Measurements from ENCODE around the gene DPH3. TPM values are rescaled to one million over a fixed set of nuclear protein-coding genes. Genes with fewer than 3 reads are reported as not detected.

Gene DPH3
- total RNA-seq, 1 experiment from 2014 or later: 16.2 TPM

GRCh38 chr3:16236856-16237393, 27.8 kb downstream of the DPH3 start:
- H3K9me2 ChIP-seq (ENCODE audit: insufficient read depth): no peaks in the 10 kb centered on the region
- H3K27me3 ChIP-seq (ENCODE audit: insufficient read depth, low read depth): no peaks in the 10 kb centered on the region
- no peaks in the 10 kb centered on the region for H3K79me2 ChIP-seq (ENCODE audit: low read depth)
- no peak for TF ChIP-seq EZH2 (IDR thresholded peaks at IDR 0.05; ENCODE audit: low read depth)
- no peak for TF ChIP-seq CTCF (conservative IDR thresholded peaks at IDR 0.05)
- H3K27ac ChIP-seq: no peak overlapping the region
- no peak overlapping the region for H3K4me2 ChIP-seq
- no peaks in the 10 kb centered on the region for H3K9me3 ChIP-seq (ENCODE audit: insufficient read depth, low read depth)
- no peaks in the 10 kb centered on the region for H4K20me1 ChIP-seq (ENCODE audit: insufficient read depth)
- no peak for DNase-seq
- no peak overlapping the region for H3K4me3 ChIP-seq
- H3K4me1 ChIP-seq (replicated peaks; ENCODE audit: insufficient read depth): peaks cover 16% of the 10 kb centered on the region
- H2AFZ ChIP-seq: no peak overlapping the region
- H3F3A ChIP-seq (ENCODE audit: insufficient read depth, low read depth): no peaks in the 10 kb centered on the region
- CTCF ChIA-PET: no interaction called here
- POLR2A ChIA-PET (ENCODE audit: unreplicated experiment): interaction anchor here (0.7 kb wide), 1 partner anchor 14 kb away, joined by 4 read pairs; no protein-coding TSS in a partner anchor
- H3K36me3 ChIP-seq (ENCODE audit: low read depth): no peaks in the 10 kb centered on the region
- intact Hi-C loops (cut with micrococcal nuclease; ENCODE audit: unreplicated experiment): no loop called here
- BruUV-seq (replicated peaks): no TSS peak

- Histone ChIP-seq H3K36me3 (ENCODE audit: low read depth) (no peaks in the 10 kb centered on the region), H3K4me3 (no peak overlapping the region), H3K27ac (no peak overlapping the region), H3K9me2 (ENCODE audit: insufficient read depth) (no peaks in the 10 kb centered on the region), H2AFZ (no peak overlapping the region), H4K20me1 (ENCODE audit: insufficient read depth) (no peaks in the 10 kb centered on the region), H3K4me2 (no peak overlapping the region), H3K79me2 (ENCODE audit: low read depth) (no peaks in the 10 kb centered on the region), H3K4me1 (replicated peaks; ENCODE audit: insufficient read depth) (peaks cover 16% of the 10 kb centered on the region), H3F3A (ENCODE audit: insufficient read depth, low read depth) (no peaks in the 10 kb centered on the region), H3K9me3 (ENCODE audit: insufficient read depth, low read depth) (no peaks in the 10 kb centered on the region), H3K27me3 (ENCODE audit: insufficient read depth, low read depth) (no peaks in the 10 kb centered on the region)
- no TSS peak for BruUV-seq (replicated peaks)
- CTCF ChIA-PET: no interaction called here
- POLR2A ChIA-PET (ENCODE audit: unreplicated experiment): interaction anchor here (0.7 kb wide), 1 partner anchor 13 kb away, joined by 4 read pairs; no protein-coding TSS in a partner anchor
- intact Hi-C loops (cut with micrococcal nuclease; ENCODE audit: unreplicated experiment): no loop called here
- DNase-seq: no peak
- TF ChIP-seq EZH2 (IDR thresholded peaks at IDR 0.05; ENCODE audit: low read depth): no peak
- no peak for TF ChIP-seq CTCF (conservative IDR thresholded peaks at IDR 0.05)
Measured at GRCh38 chr3:16236030-16236639, 28.6 kb downstream of the DPH3 start.

GRCh38 chr3:16234281-16234680, 30.5 kb downstream of the DPH3 start:
- H3K27me3 ChIP-seq (ENCODE audit: insufficient read depth, low read depth): no peaks in the 10 kb centered on the region
- H3K9me3 ChIP-seq (ENCODE audit: insufficient read depth, low read depth): no peaks in the 10 kb centered on the region
- H3K9me2 ChIP-seq (ENCODE audit: insufficient read depth): no peaks in the 10 kb centered on the region
- no peak overlapping the region for H3K27ac ChIP-seq
- no peaks in the 10 kb centered on the region for H3F3A ChIP-seq (ENCODE audit: insufficient read depth, low read depth)
- TF ChIP-seq EZH2 (IDR thresholded peaks at IDR 0.05; ENCODE audit: low read depth) (no peak), CTCF (conservative IDR thresholded peaks at IDR 0.05) (no peak)
- DNase-seq: no peak
- no TSS peak for BruUV-seq (replicated peaks)
- CTCF ChIA-PET: no interaction called here
- H3K79me2 ChIP-seq (ENCODE audit: low read depth): no peaks in the 10 kb centered on the region
- H3K36me3 ChIP-seq (ENCODE audit: low read depth): no peaks in the 10 kb centered on the region
- no peaks in the 10 kb centered on the region for H3K4me1 ChIP-seq (replicated peaks; ENCODE audit: insufficient read depth)
- H3K4me2 ChIP-seq: no peak overlapping the region
- H3K4me3 ChIP-seq: no peak overlapping the region
- intact Hi-C loops (cut with micrococcal nuclease; ENCODE audit: unreplicated experiment): no loop called here
- H2AFZ ChIP-seq: no peak overlapping the region
- POLR2A ChIA-PET (ENCODE audit: unreplicated experiment): no interaction called here
- H4K20me1 ChIP-seq (ENCODE audit: insufficient read depth): no peaks in the 10 kb centered on the region

All from PC-9 (cell line).